ENCODE measurements around the gene EBNA1BP2. TPM values are rescaled to one million over a fixed set of nuclear protein-coding genes. Genes with fewer than 3 reads are reported as not detected.

Gene EBNA1BP2
- total and polyA plus RNA-seq, 5 donors, result 23.6 to 38.8 (median 29.7) TPM

DNA sequence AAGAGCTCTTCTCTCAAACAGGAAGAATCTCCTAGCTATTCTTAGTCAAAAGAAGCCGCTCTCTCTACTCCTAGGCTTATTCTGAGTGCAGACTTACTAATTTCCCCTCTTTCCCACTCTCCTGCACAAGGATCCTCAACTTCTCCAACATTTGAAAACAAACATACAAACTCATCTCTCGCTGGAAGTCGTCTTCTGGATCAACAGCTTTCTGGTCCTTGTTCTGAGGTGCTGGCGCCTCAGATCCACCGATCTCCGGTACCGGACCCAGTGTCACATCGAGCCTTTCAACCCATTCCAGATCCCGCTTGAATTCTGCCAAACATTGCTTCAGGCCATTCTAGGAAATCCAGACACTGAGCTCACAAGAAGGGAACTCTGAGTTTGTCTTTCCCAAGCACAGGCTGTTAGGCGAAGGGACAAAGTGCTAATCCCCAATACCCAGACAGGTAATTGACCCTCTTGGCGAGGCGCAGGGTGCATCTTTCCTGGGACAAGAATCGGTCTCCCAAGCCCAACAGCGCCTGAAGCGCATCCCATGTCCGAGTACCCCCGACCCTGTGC, 696 bp downstream of the EBNA1BP2 start:
- Histone ChIP-seq H3K27ac (ENCODE audit: low read length) (no peak overlapping the region), H3K27me3 (ENCODE audit: control insufficient read depth, insufficient read depth) (no peaks in the 10 kb centered on the region), H3K9me3 (ENCODE audit: control insufficient read depth, low read length) (no peaks in the 10 kb centered on the region), H3K4me1 (ENCODE audit: control insufficient read depth, insufficient read depth, low read length) (no peaks in the 10 kb centered on the region), H3K4me3 (ENCODE audit: low read length) (peak overlapping the region; percentile 76)
- ATAC-seq (no peak), DNase-seq (no peak)
- intact Hi-C loops (cut with DNase I), result no loop called here
- 21% methylated on average over 17 of the region's 17 CpGs for WGBS

DNA sequence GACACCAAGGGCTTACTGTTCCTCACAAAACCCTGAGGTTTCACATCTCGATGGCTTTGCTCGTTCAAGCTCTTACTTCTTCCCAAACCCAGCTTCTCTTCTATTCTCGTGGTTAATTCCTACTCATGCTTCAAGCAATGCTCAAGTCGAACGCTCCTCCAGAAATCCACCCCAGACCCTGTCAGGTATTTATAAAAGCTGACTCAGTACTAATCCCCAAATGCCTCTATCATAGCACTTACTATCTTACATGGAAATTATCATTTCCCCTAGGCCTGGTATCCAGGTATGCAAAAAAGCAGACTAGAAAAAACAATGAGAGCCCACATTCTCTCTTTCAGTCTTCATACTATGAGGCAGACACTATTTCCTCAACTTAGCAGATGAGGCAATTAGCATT, 6.3 kb downstream of the EBNA1BP2 start:
- H3K27ac ChIP-seq (ENCODE audit: low read length), result no peak overlapping the region
- no peaks in the 10 kb centered on the region for H3K27me3 ChIP-seq (ENCODE audit: control insufficient read depth, insufficient read depth)
- intact Hi-C loops (cut with DNase I), result no loop called here
- WGBS, result 92% methylated on average over 5 of the region's 5 CpGs
- H3K9me3 ChIP-seq (ENCODE audit: control insufficient read depth, low read length), result no peaks in the 10 kb centered on the region
- no peak for DNase-seq
- no peaks in the 10 kb centered on the region for H3K4me1 ChIP-seq (ENCODE audit: control insufficient read depth, insufficient read depth, low read length)
- no peak overlapping the region for H3K4me3 ChIP-seq (ENCODE audit: low read length)
- no peak for ATAC-seq

DNA sequence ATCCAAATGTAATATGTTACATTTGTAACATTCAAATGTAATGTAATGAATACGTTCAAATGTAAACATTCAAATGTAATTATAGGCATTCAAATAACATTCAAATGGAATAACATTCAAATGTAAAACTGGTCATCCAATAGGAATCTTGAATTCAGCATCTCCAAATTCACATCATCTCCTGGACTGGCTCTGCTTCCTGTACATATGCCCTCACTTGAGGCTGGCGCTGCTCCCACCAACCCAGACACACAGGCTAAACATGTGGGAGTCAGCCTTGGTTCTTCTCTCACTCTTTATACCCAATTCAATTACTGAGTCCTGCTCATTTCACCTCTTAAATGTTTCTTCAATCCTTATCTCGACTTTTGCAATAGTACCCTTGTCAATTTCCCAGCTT, 6.9 kb downstream of the EBNA1BP2 start:
- 93% methylated on average over 3 of the region's 3 CpGs for WGBS
- Histone ChIP-seq H3K4me1 (ENCODE audit: control insufficient read depth, insufficient read depth, low read length) (no peaks in the 10 kb centered on the region), H3K27ac (ENCODE audit: low read length) (no peak overlapping the region), H3K27me3 (ENCODE audit: control insufficient read depth, insufficient read depth) (no peaks in the 10 kb centered on the region), H3K4me3 (ENCODE audit: low read length) (no peak overlapping the region), H3K9me3 (ENCODE audit: control insufficient read depth, low read length) (no peaks in the 10 kb centered on the region)
- intact Hi-C loops (cut with DNase I), result no loop called here
- no peak for ATAC-seq
- DNase-seq, result no peak

DNA sequence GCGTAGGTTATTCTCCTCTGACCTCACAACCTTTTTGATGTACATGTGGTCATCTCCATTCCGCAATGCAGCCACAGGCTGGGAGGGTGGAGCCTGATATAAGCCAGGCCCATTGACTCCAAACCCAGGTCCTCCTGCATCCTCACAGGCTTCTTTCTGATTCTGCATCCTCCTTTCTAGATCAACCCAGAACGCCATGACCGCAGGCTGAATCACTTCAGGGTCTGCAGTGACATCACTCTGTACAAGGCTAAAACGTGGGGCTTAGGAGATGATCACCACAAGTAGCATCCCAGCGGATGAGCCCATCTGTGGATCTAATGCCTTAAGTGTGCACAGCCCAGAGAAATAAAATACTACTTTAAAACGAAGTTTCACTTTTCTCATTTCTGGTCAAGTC, 16.1 kb downstream of the EBNA1BP2 start:
- 81% methylated on average over 7 of the region's 7 CpGs for WGBS
- Histone ChIP-seq H3K27ac (ENCODE audit: low read length) (no peak overlapping the region), H3K9me3 (ENCODE audit: control insufficient read depth, low read length) (no peaks in the 10 kb centered on the region), H3K4me1 (ENCODE audit: control insufficient read depth, insufficient read depth, low read length) (no peaks in the 10 kb centered on the region), H3K27me3 (ENCODE audit: control insufficient read depth, insufficient read depth) (no peaks in the 10 kb centered on the region), H3K4me3 (ENCODE audit: low read length) (no peak overlapping the region)
- DNase-seq, result no peak
- ATAC-seq, result no peak
- intact Hi-C loops (cut with DNase I), result no loop called here

DNA sequence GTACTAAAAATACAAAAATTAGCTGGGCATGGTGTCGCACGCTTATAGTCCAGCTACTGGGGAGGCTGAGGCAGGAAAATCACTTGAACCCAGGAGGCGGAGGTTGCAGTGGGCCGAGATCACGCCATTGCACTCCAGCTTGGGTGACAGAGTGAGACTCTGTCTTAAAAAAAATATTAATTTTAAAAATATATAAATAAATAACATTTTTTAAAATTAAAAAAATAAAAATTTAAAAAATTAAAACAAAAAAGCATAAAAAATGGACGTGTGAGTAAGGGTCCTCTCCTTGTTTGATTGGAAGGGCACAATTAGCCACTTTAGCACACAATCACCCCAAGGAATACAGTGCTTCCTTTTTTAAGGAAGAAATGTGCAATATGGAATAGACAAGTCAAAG, 18.6 kb downstream of the EBNA1BP2 start:
- H3K27ac ChIP-seq (ENCODE audit: low read length), result no peak overlapping the region
- 92% methylated on average over 6 of the region's 6 CpGs for WGBS
- ATAC-seq (no peak), DNase-seq (no peak)
- H3K4me3 ChIP-seq (ENCODE audit: low read length), result no peak overlapping the region
- H3K27me3 ChIP-seq (ENCODE audit: control insufficient read depth, insufficient read depth), result no peaks in the 10 kb centered on the region
- intact Hi-C loops (cut with DNase I), result no loop called here
- H3K9me3 ChIP-seq (ENCODE audit: control insufficient read depth, low read length), result no peaks in the 10 kb centered on the region
- H3K4me1 ChIP-seq (ENCODE audit: control insufficient read depth, insufficient read depth, low read length), result no peaks in the 10 kb centered on the region

DNA sequence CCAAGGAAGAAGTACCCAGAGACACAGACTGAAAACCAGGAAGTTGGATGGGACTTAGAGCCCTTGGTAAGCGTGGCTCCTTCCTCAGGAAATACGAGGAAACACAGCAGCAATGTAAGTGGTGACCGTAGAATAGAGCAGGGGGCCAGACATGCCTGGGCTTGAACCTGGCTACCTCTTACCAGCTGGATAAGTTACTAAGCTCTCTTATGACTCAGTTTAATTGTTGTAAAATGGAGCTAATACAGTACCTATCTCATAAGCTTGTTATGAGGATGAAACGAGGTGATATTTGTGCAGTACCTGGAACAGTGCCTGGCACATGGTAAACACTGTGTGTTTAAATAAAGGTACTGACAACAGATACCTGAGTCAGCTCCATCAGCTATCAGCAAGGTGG, 19.2 kb downstream of the EBNA1BP2 start:
- H3K27me3 ChIP-seq (ENCODE audit: control insufficient read depth, insufficient read depth), result no peaks in the 10 kb centered on the region
- H3K4me3 ChIP-seq (ENCODE audit: low read length), result no peak overlapping the region
- no peak for ATAC-seq
- no peak overlapping the region for H3K27ac ChIP-seq (ENCODE audit: low read length)
- DNase-seq, result no peak
- WGBS, result 52% methylated on average over 4 of the region's 4 CpGs
- no peaks in the 10 kb centered on the region for H3K4me1 ChIP-seq (ENCODE audit: control insufficient read depth, insufficient read depth, low read length)
- no peaks in the 10 kb centered on the region for H3K9me3 ChIP-seq (ENCODE audit: control insufficient read depth, low read length)
- intact Hi-C loops (cut with DNase I), result no loop called here

DNA sequence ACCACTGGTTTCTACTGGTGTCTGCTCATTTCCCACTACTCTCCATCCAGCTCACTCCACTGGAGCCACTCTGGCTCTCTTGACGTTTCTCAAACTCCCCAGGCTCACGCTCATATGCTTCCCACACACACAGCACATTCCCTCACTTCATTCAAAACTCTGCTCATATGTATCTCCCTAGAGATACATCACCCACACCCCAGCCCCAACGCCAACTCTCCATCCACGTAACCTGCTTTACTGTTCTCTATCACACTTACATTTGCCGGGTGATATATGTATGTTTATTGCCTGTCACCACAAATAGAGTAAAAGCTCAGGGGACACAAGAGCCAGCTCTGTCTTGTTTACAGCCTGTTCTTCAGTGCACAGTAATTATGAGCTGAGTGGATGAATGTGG, 22.2 kb downstream of the EBNA1BP2 start:
- Histone ChIP-seq H3K4me3 (ENCODE audit: low read length) (no peak overlapping the region), H3K27ac (ENCODE audit: low read length) (no peak overlapping the region), H3K27me3 (ENCODE audit: control insufficient read depth, insufficient read depth) (no peaks in the 10 kb centered on the region), H3K9me3 (ENCODE audit: control insufficient read depth, low read length) (no peaks in the 10 kb centered on the region), H3K4me1 (ENCODE audit: control insufficient read depth, insufficient read depth, low read length) (no peaks in the 10 kb centered on the region)
- intact Hi-C loops (cut with DNase I), result no loop called here
- WGBS, result 75% methylated on average over 5 of the region's 5 CpGs
- no peak for DNase-seq
- no peak for ATAC-seq

DNA sequence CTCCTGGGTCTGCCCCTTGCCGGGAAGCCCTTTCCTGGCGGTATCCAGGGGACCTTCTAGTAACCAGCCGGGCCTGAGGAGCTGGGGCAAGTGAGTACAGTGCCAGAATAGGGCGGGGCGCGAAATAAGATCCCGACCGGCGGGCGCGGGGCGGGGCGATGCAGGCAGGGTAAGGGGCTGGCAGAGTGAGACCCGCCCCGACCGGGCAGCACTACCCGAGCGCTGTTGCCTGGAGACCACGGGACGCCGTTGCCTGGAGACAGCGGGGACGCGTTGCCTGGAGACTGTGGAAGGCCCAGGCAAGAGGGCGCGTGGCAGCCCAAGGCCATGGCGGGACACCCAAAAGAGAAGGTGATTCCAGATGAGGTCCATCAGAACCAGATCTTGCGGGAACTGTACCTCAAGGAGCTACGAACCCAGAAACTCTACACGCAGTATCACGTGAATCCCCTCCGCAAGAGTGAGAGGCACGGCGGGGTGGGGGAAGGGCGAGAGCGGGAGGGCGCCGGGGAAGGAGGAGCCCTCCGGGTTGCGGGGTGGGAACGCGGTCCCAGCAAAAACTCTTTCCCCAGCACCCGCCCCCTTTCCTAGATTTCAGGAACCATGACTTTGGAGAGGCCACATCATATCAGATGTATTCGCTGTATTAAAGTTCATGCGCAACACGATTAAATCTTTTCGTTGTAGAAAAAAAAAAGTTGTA, 24.3 kb downstream of the EBNA1BP2 start:
- ATAC-seq, result peak; percentile 93

DNA sequence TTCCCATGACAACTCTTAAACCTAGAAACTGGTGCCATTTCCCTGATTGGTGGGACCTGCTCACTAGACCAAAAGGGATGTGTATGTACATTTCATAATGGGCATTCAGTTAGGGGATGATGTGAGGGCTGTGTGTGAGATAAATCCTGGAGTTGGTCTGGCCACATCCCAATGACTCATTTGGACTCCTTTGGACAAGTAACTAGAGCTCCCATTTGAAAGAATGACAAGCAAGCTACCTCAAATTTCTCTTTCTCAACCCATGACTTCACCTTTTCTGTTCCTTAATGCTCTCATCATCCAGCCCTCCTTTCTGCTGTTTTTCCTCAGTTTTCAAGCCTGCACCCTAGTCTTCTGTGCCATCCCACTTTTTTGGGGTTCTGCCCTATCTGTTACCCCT, 27.9 kb downstream of the EBNA1BP2 start:
- no peaks in the 10 kb centered on the region for H3K9me3 ChIP-seq (ENCODE audit: control insufficient read depth, low read length)
- no peak overlapping the region for H3K27ac ChIP-seq (ENCODE audit: low read length)
- DNase-seq, result no peak
- intact Hi-C loops (cut with DNase I), result no loop called here
- H3K4me3 ChIP-seq (ENCODE audit: low read length), result no peak overlapping the region
- no peaks in the 10 kb centered on the region for H3K27me3 ChIP-seq (ENCODE audit: control insufficient read depth, insufficient read depth)
- no peaks in the 10 kb centered on the region for H3K4me1 ChIP-seq (ENCODE audit: control insufficient read depth, insufficient read depth, low read length)
- ATAC-seq, result no peak

More for the DNA sequence above, 24.3 kb downstream of the EBNA1BP2 start:
- intact Hi-C loops (cut with DNase I), result no loop called here
- 3% methylated on average over 47 of the region's 47 CpGs for WGBS
- Histone ChIP-seq H3K4me3 (ENCODE audit: low read length) (peak overlapping the region; percentile 33), H3K27ac (ENCODE audit: low read length) (no peak overlapping the region), H3K9me3 (ENCODE audit: control insufficient read depth, low read length) (no peaks in the 10 kb centered on the region), H3K27me3 (ENCODE audit: control insufficient read depth, insufficient read depth) (no peaks in the 10 kb centered on the region), H3K4me1 (ENCODE audit: control insufficient read depth, insufficient read depth, low read length) (no peaks in the 10 kb centered on the region)
- peak; percentile 80 to 92 (median 91) for DNase-seq

DNA sequence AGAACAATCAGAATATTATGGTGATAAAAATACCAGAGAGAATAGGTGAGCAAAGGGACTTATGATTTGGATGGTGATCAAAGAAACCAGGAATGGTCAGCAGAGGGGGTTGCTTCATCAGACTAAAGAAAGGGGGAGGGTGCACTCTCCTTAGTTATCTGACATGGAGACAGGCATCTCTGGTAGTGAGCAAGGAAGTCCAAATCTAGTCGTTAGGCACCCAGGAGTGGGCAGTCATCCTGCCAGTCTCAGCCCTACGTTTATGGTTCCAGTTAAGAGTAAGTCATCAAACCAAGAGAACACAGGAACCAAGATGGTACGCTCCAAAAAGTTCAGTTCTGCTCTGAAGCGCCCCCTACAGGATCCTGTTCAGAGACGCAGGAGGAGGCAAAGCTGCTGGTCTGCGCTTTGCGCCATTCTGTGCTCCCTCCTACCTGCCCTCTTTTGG, 28.6 kb downstream of the EBNA1BP2 start:
- Histone ChIP-seq H3K4me3 (ENCODE audit: low read length) (no peak overlapping the region), H3K4me1 (ENCODE audit: control insufficient read depth, insufficient read depth, low read length) (no peaks in the 10 kb centered on the region), H3K27me3 (ENCODE audit: control insufficient read depth, insufficient read depth) (no peaks in the 10 kb centered on the region), H3K9me3 (ENCODE audit: control insufficient read depth, low read length) (no peaks in the 10 kb centered on the region), H3K27ac (ENCODE audit: low read length) (no peak overlapping the region)
- no peak for ATAC-seq
- intact Hi-C loops (cut with DNase I), result no loop called here
- WGBS, result 22% methylated on average over 7 of the region's 7 CpGs
- no peak for DNase-seq

DNA sequence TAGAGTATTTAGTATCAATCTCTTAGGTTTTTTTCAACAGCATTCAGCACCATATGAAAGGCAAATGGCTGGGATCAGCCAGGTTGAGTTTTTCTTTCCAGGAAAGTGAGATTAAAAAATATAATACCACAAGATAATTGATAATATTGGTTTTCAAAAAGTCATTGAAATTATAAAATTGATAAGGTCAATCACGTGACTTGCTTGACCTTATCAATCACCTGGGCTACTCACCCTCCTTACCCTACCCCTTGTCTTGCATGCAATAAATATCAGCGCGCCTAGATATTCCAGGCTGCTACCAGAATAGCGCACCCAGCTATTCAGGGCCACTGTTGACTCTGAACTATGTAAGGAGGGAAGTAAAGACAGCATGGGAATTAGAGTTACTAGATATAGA, 31.5 kb downstream of the EBNA1BP2 start:
- WGBS, result 94% methylated on average over 4 of the region's 4 CpGs
- DNase-seq (no peak), ATAC-seq (no peak)
- Histone ChIP-seq H3K27me3 (ENCODE audit: control insufficient read depth, insufficient read depth) (no peaks in the 10 kb centered on the region), H3K4me3 (ENCODE audit: low read length) (no peak overlapping the region), H3K9me3 (ENCODE audit: control insufficient read depth, low read length) (no peaks in the 10 kb centered on the region), H3K4me1 (ENCODE audit: control insufficient read depth, insufficient read depth, low read length) (no peaks in the 10 kb centered on the region), H3K27ac (ENCODE audit: low read length) (no peak overlapping the region)
- intact Hi-C loops (cut with DNase I), result no loop called here

DNA sequence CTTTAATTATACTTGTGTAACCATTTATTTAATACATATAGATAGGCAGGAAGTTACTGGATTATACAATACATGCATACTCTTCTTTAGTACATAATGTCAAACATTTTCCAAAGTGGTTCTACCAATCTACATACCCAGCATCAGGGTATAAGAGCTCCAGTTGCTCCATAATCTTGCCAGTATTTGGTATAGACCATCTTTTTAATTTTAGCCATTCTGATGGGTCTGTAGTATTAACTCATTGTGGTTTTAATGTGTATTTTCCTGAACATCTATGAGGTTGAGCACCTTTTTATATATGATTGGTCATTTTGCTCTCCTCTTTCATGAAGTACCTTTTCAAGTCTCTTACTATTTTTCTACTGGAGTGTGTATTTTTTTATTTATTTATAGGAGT, 32.1 kb downstream of the EBNA1BP2 start:
- ATAC-seq, result no peak
- no peak overlapping the region for H3K27ac ChIP-seq (ENCODE audit: low read length)
- intact Hi-C loops (cut with DNase I), result no loop called here
- no peak overlapping the region for H3K4me3 ChIP-seq (ENCODE audit: low read length)
- no peaks in the 10 kb centered on the region for H3K4me1 ChIP-seq (ENCODE audit: control insufficient read depth, insufficient read depth, low read length)
- H3K9me3 ChIP-seq (ENCODE audit: control insufficient read depth, low read length), result no peaks in the 10 kb centered on the region
- DNase-seq, result no peak
- no peaks in the 10 kb centered on the region for H3K27me3 ChIP-seq (ENCODE audit: control insufficient read depth, insufficient read depth)

All from right cardiac atrium (tissue), 5 donors.